HepG2 (cell line): ENCODE data around the gene CMIP. TPM values are rescaled to one million over a fixed set of nuclear protein-coding genes. Genes with fewer than 3 reads are reported as not detected.
A peak's percentile ranks its signal among the peaks of the same experiment; 100 is the strongest.

Source experiments
- AKNA ChIP-seq: sonication (generic); formaldehyde crosslinking; IDR thresholded peaks from 2 replicates; pipeline ENCODE4 v1.4.0; 2020; ENCODE audit warnings: missing genetic modification reagents, borderline replicate concordance
- ATF3 ChIP-seq: sonication (generic); formaldehyde crosslinking; IDR thresholded peaks from 2 replicates; pipeline ENCODE4 v1.4.0; 2020; ENCODE audit warnings: missing genetic modification reagents
- ATM ChIP-seq: fragments of 450-650 bp; IDR thresholded peaks from 2 replicates; pipeline ENCODE4 v1.7.1; 2017; ENCODE audit warnings: mild to moderate bottlenecking, borderline replicate concordance
- CCDC6 ChIP-seq: sonication (generic); formaldehyde crosslinking; IDR thresholded peaks from 2 replicates; pipeline ENCODE4 v1.8.1; 2022; ENCODE audit warnings: mild to moderate bottlenecking, missing genetic modification reagents, moderate library complexity
- CEBPZ ChIP-seq: IDR thresholded peaks from 2 replicates; pipeline ENCODE4 v1.6.1; 2012; ENCODE audit warnings: low read length, improper control_type of control experiment
- CREB1 ChIP-seq, 2 experiments: fragments of 450-650 bp in 1 of 2; IDR thresholded peaks; 2 replicates each; pipeline ENCODE4 v1.6.1; 2016 to 2017; ENCODE audit warnings: control low read depth in 1 of 2, mild to moderate bottlenecking in 1 of 2, missing compliant biosample characterization in 1 of 2, missing genetic modification characterization in 1 of 2
- ELF3 ChIP-seq: IDR thresholded peaks from 2 replicates; pipeline ENCODE4 v1.6.1; 2016; ENCODE audit warnings: missing genetic modification reagents, missing compliant biosample characterization
- HMGA1 ChIP-seq: sonication (generic); formaldehyde crosslinking; conservative IDR thresholded peaks from 2 replicates; pipeline ENCODE4 v1.4.0; 2020; ENCODE audit warnings: missing genetic modification reagents
- MTA3 ChIP-seq: sonication (generic); formaldehyde crosslinking; IDR thresholded peaks from 2 replicates; pipeline ENCODE4 v1.4.0; 2020; ENCODE audit warnings: missing genetic modification reagents
- MXI1 ChIP-seq: IDR thresholded peaks from 3 replicates; pipeline ENCODE4 v1.6.1; 2012; ENCODE audit warnings: low read depth, low read length, inconsistent platforms, borderline replicate concordance
- NR0B2 ChIP-seq: sonication (generic); formaldehyde crosslinking; IDR thresholded peaks from 2 replicates; pipeline ENCODE4 v1.4.0; 2020; ENCODE audit warnings: mild to moderate bottlenecking, missing genetic modification reagents
- PAWR ChIP-seq: sonication (generic); formaldehyde crosslinking; IDR thresholded peaks from 2 replicates; pipeline ENCODE4 v1.4.0; 2020; ENCODE audit warnings: missing genetic modification reagents, mild to moderate bottlenecking, borderline replicate concordance
- POLR2AphosphoS5 ChIP-seq: IDR thresholded peaks from 2 replicates; pipeline ENCODE4 v1.6.1; 2012; ENCODE audit warnings: low read depth, low read length
- RBM22 ChIP-seq: fragments of 200-400 bp; formaldehyde crosslinking; optimal IDR thresholded peaks from 2 replicates; pipeline ENCODE3; 2017; ENCODE audit warnings: mild to moderate bottlenecking, low read length, moderate library complexity
- ZNF225 ChIP-seq: sonication (generic); formaldehyde crosslinking; IDR thresholded peaks from 2 replicates; pipeline ENCODE4 v1.4.0; 2020; ENCODE audit warnings: mild to moderate bottlenecking, missing genetic modification reagents
- ZNF329 ChIP-seq: sonication (generic); formaldehyde crosslinking; IDR thresholded peaks from 2 replicates; pipeline ENCODE4 v1.9.0; 2021; ENCODE audit warnings: low read depth, mild to moderate bottlenecking, missing genetic modification reagents
- ZNF382 ChIP-seq: sonication (generic); formaldehyde crosslinking; IDR thresholded peaks from 2 replicates; pipeline ENCODE4 v1.5.0; 2020; ENCODE audit warnings: missing genetic modification reagents, mild to moderate bottlenecking, borderline replicate concordance
- ZNF496 ChIP-seq: sonication (generic); formaldehyde crosslinking; IDR thresholded peaks from 2 replicates; pipeline ENCODE4 v1.8.1; 2023; ENCODE audit warnings: mild to moderate bottlenecking, moderate library complexity, missing genetic modification reagents; ENCODE audit not compliant: insufficient replicate concordance
- ZNF546 ChIP-seq: sonication (generic); formaldehyde crosslinking; conservative IDR thresholded peaks from 2 replicates; pipeline ENCODE4 v1.8.1; 2023; ENCODE audit warnings: mild to moderate bottlenecking, missing genetic modification reagents
- ZNF550 ChIP-seq: sonication (generic); formaldehyde crosslinking; IDR thresholded peaks from 2 replicates; pipeline ENCODE4 v1.4.0; 2020; ENCODE audit warnings: mild to moderate bottlenecking, missing genetic modification reagents, borderline replicate concordance
- ZNF713 ChIP-seq: sonication (generic); formaldehyde crosslinking; IDR thresholded peaks from 2 replicates; pipeline ENCODE4 v1.4.0; 2020; ENCODE audit warnings: mild to moderate bottlenecking, missing genetic modification reagents
- ZSCAN30 ChIP-seq: sonication (generic); formaldehyde crosslinking; IDR thresholded peaks from 2 replicates; pipeline ENCODE4 v1.5.0; 2020; ENCODE audit warnings: mild to moderate bottlenecking, missing genetic modification reagents
- polyA plus RNA-seq, 8 experiments: library from polyadenylated mRNA; depleted of rRNA in 3 of 8; stranded (reverse) in 7 of 8; unstranded in 1 of 8; fragments of >200 nt; fragmentation: Illumina TruSeq in 4 of 8; extraction: Trizol in 4 of 8; gene quantifications; 2 replicates each; pipeline versions ENCODE4 v1.2.1 to v1.2.3, GENCODE V29; 2011 to 2016; ENCODE audit warnings: low read depth in 4 of 8, missing spikeins in 1 of 8, mixed read lengths in 1 of 8; ENCODE audit not compliant: insufficient read depth in 1 of 8
- total RNA-seq, 5 experiments: library from RNA; depleted of rRNA; stranded (reverse); fragments of >200 nt; fragmentation: Illumina TruSeq; extraction: Trizol; gene quantifications; 2 replicates each; pipeline ENCODE4 v1.2.3, GENCODE V29; 2016; ENCODE audit warnings: low read depth in 1 of 5

Gene CMIP
- total and polyA plus RNA-seq, 2 of the 13 experiments (the other 11 are each of a cell fraction or from before 2014, with no cell fraction given), result 10.9 to 18.1 TPM

GRCh38 chr16:81481207-81481821 is 36.7 kb downstream of the CMIP start (continued):
- TF ChIP-seq CEBPZ (no peak), ZNF496 (CRISPR knock-in tag) (no peak), NR0B2 (CRISPR knock-in tag) (no peak), CREB1 (IDR thresholded peaks at IDR 0.05) (no peak), CREB1 (CRISPR knock-in tag; IDR thresholded peaks at IDR 0.05) (no peak), ZNF382 (CRISPR knock-in tag) (no peak), POLR2AphosphoS5 (no peak), RBM22 (peak; percentile 94), ATM (no peak), PAWR (CRISPR knock-in tag) (no peak), ZNF225 (no peak), MXI1 (peak; percentile 70; the same call in 2 of the 3 replicates), MTA3 (CRISPR knock-in tag) (no peak), ZNF546 (CRISPR knock-in tag) (no peak), HMGA1 (CRISPR knock-in tag) (no peak), ZSCAN30 (CRISPR knock-in tag) (no peak), ELF3 (CRISPR knock-in tag) (peak; percentile 94), ATF3 (CRISPR knock-in tag) (peak; percentile 41; the same call in 1 of the 2 replicates), ZNF329 (CRISPR knock-in tag) (no peak), AKNA (CRISPR knock-in tag) (no peak), ZNF550 (CRISPR knock-in tag) (no peak), ZNF713 (CRISPR knock-in tag) (no peak), CCDC6 (no peak)
